GM23338 (cell line): ENCODE data around the gene PIKFYVE.

Experiments used
- CREB1 ChIP-seq: fragments of 250-450 bp; sonication (Bioruptor Pico); IDR thresholded peaks from 2 replicates; pipeline ENCODE4 v1.5.0; 2020; ENCODE audit warnings: low read depth, mild to moderate bottlenecking, moderate library complexity
- EZH2 ChIP-seq: fragments of 200-600 bp; sonication (generic); IDR thresholded peaks from one replicate; pipeline ENCODE4 v1.8.0; 2017; ENCODE audit warnings: antibody characterized with exemption, mild to moderate bottlenecking, low read depth; ENCODE audit not compliant: unreplicated experiment
- EZH2phosphoT487 ChIP-seq: fragments of 200-600 bp; sonication (generic); IDR thresholded peaks from one replicate; pipeline ENCODE4 v1.8.1; 2018; ENCODE audit warnings: antibody characterized with exemption; ENCODE audit not compliant: unreplicated experiment
- JUNB ChIP-seq: IDR thresholded peaks from one replicate; pipeline ENCODE4 v1.6.1; 2016; ENCODE audit warnings: antibody characterized with exemption; ENCODE audit not compliant: unreplicated experiment
- NANOG ChIP-seq: IDR thresholded peaks from 2 replicates; pipeline ENCODE4 v1.6.1; 2016; ENCODE audit warnings: antibody characterized with exemption, borderline replicate concordance
- POLR2AphosphoS5 ChIP-seq: IDR thresholded peaks from 2 replicates; pipeline ENCODE4 v1.6.1; 2016; ENCODE audit warnings: antibody characterized with exemption, low read depth
- STAT1 ChIP-seq: IDR thresholded peaks from one replicate; pipeline ENCODE4 v1.6.1; 2016; ENCODE audit warnings: antibody characterized with exemption; ENCODE audit not compliant: unreplicated experiment
- TF ChIP-seq, protein P1 (sequence below), 2 experiments: fragments of 200-600 bp in 1 of 2; sonication (generic) in 1 of 2; conservative IDR thresholded peaks; 2 replicates each; pipeline versions ENCODE4 v1.5.1 to v1.6.1; 2016 to 2017; ENCODE audit warnings: antibody characterized with exemption in 2 of 2, low read depth in 2 of 2, mild to moderate bottlenecking in 2 of 2, moderate library complexity in 1 of 2
- TF ChIP-seq, protein P2 (sequence below): fragments of 250-450 bp; sonication (Bioruptor Pico); IDR thresholded peaks from 2 replicates; pipeline ENCODE4 v1.5.0; 2020; ENCODE audit warnings: mild to moderate bottlenecking, moderate library complexity
- TF ChIP-seq, protein P3 (sequence below): IDR thresholded peaks from 2 replicates; pipeline ENCODE4 v1.6.1; 2016; ENCODE audit warnings: antibody characterized with exemption
- TF ChIP-seq, protein P4 (sequence below): IDR thresholded peaks from one replicate; pipeline ENCODE4 v1.6.1; 2018; ENCODE audit warnings: antibody characterized with exemption; ENCODE audit not compliant: unreplicated experiment

DNA sequence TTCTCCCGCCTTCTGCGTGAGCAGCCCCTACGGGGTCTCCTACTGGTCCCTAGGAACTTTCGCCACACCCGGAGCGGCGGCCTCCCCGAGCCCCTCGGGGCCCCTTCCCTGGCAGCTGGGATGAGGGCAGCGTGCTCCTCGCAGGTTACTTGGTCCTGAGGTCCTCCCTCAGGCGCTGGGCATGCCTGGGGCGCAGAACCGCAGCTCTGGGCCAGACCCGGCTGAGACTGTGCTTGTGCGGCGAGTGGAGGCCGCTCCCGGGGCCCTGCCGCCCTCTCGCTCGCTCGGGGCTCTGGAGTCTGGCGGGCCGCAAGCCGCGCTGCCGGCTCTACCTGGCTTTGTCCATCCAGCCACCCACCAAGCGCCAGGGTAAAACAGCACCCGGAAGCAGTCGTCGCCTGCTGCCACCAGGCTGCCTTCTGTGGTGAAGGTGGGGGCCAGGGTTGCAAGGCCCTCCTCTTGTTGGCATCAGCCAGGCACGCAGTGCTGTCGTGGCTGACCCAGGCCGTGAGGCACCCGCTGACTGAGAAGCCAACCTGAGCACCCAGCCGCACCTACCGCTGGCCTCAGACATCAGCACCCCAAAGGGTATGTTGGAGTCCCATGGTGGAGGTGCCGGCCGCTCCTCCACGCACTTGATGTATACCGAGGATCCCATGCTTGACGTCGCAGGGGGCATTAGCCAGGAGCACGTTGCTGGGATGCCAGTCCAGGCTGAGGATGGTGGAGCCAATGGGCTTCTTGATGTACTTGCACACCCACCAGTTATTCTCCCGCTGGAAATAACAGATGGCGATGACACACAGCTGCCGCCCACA lies 94.4 kb downstream of the PIKFYVE start:
- TF ChIP-seq CREB1 (CRISPR knock-in tag) (no peak), EZH2 (no peak), POLR2AphosphoS5 (no peak), EZH2phosphoT487 (no peak), JUNB (no peak), NANOG (no peak), STAT1 (no peak)
- TF ChIP-seq, protein P1, sequence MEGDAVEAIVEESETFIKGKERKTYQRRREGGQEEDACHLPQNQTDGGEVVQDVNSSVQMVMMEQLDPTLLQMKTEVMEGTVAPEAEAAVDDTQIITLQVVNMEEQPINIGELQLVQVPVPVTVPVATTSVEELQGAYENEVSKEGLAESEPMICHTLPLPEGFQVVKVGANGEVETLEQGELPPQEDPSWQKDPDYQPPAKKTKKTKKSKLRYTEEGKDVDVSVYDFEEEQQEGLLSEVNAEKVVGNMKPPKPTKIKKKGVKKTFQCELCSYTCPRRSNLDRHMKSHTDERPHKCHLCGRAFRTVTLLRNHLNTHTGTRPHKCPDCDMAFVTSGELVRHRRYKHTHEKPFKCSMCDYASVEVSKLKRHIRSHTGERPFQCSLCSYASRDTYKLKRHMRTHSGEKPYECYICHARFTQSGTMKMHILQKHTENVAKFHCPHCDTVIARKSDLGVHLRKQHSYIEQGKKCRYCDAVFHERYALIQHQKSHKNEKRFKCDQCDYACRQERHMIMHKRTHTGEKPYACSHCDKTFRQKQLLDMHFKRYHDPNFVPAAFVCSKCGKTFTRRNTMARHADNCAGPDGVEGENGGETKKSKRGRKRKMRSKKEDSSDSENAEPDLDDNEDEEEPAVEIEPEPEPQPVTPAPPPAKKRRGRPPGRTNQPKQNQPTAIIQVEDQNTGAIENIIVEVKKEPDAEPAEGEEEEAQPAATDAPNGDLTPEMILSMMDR (conservative IDR thresholded peaks at IDR 0.05; ENCODE audit: low read depth in 2 of 2), result no peak
- TF ChIP-seq, protein P2, sequence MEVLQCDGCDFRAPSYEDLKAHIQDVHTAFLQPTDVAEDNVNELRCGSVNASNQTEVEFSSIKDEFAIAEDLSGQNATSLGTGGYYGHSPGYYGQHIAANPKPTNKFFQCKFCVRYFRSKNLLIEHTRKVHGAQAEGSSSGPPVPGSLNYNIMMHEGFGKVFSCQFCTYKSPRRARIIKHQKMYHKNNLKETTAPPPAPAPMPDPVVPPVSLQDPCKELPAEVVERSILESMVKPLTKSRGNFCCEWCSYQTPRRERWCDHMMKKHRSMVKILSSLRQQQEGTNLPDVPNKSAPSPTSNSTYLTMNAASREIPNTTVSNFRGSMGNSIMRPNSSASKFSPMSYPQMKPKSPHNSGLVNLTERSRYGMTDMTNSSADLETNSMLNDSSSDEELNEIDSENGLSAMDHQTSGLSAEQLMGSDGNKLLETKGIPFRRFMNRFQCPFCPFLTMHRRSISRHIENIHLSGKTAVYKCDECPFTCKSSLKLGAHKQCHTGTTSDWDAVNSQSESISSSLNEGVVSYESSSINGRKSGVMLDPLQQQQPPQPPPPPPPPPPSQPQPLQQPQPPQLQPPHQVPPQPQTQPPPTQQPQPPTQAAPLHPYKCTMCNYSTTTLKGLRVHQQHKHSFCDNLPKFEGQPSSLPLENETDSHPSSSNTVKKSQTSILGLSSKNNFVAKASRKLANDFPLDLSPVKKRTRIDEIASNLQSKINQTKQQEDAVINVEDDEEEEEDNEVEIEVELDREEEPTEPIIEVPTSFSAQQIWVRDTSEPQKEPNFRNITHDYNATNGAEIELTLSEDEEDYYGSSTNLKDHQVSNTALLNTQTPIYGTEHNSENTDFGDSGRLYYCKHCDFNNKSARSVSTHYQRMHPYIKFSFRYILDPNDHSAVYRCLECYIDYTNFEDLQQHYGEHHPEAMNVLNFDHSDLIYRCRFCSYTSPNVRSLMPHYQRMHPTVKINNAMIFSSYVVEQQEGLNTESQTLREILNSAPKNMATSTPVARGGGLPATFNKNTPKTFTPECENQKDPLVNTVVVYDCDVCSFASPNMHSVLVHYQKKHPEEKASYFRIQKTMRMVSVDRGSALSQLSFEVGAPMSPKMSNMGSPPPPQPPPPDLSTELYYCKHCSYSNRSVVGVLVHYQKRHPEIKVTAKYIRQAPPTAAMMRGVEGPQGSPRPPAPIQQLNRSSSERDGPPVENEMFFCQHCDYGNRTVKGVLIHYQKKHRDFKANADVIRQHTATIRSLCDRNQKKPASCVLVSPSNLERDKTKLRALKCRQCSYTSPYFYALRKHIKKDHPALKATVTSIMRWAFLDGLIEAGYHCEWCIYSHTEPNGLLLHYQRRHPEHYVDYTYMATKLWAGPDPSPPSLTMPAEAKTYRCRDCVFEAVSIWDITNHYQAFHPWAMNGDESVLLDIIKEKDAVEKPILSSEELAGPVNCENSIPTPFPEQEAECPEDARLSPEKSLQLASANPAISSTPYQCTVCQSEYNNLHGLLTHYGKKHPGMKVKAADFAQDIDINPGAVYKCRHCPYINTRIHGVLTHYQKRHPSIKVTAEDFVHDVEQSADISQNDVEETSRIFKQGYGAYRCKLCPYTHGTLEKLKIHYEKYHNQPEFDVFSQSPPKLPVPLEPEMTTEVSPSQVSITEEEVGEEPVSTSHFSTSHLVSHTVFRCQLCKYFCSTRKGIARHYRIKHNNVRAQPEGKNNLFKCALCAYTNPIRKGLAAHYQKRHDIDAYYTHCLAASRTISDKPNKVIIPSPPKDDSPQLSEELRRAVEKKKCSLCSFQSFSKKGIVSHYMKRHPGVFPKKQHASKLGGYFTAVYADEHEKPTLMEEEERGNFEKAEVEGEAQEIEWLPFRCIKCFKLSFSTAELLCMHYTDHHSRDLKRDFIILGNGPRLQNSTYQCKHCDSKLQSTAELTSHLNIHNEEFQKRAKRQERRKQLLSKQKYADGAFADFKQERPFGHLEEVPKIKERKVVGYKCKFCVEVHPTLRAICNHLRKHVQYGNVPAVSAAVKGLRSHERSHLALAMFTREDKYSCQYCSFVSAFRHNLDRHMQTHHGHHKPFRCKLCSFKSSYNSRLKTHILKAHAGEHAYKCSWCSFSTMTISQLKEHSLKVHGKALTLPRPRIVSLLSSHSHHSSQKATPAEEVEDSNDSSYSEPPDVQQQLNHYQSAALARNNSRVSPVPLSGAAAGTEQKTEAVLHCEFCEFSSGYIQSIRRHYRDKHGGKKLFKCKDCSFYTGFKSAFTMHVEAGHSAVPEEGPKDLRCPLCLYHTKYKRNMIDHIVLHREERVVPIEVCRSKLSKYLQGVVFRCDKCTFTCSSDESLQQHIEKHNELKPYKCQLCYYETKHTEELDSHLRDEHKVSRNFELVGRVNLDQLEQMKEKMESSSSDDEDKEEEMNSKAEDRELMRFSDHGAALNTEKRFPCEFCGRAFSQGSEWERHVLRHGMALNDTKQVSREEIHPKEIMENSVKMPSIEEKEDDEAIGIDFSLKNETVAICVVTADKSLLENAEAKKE (CRISPR knock-in tag), result no peak
- TF ChIP-seq, protein P3, sequence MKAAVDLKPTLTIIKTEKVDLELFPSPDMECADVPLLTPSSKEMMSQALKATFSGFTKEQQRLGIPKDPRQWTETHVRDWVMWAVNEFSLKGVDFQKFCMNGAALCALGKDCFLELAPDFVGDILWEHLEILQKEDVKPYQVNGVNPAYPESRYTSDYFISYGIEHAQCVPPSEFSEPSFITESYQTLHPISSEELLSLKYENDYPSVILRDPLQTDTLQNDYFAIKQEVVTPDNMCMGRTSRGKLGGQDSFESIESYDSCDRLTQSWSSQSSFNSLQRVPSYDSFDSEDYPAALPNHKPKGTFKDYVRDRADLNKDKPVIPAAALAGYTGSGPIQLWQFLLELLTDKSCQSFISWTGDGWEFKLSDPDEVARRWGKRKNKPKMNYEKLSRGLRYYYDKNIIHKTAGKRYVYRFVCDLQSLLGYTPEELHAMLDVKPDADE, result no peak
- TF ChIP-seq, protein P4, sequence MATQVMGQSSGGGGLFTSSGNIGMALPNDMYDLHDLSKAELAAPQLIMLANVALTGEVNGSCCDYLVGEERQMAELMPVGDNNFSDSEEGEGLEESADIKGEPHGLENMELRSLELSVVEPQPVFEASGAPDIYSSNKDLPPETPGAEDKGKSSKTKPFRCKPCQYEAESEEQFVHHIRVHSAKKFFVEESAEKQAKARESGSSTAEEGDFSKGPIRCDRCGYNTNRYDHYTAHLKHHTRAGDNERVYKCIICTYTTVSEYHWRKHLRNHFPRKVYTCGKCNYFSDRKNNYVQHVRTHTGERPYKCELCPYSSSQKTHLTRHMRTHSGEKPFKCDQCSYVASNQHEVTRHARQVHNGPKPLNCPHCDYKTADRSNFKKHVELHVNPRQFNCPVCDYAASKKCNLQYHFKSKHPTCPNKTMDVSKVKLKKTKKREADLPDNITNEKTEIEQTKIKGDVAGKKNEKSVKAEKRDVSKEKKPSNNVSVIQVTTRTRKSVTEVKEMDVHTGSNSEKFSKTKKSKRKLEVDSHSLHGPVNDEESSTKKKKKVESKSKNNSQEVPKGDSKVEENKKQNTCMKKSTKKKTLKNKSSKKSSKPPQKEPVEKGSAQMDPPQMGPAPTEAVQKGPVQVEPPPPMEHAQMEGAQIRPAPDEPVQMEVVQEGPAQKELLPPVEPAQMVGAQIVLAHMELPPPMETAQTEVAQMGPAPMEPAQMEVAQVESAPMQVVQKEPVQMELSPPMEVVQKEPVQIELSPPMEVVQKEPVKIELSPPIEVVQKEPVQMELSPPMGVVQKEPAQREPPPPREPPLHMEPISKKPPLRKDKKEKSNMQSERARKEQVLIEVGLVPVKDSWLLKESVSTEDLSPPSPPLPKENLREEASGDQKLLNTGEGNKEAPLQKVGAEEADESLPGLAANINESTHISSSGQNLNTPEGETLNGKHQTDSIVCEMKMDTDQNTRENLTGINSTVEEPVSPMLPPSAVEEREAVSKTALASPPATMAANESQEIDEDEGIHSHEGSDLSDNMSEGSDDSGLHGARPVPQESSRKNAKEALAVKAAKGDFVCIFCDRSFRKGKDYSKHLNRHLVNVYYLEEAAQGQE, result no peak
